Measurements from ENCODE around the gene GALNTL6.

Gene GALNTL6

GRCh38 chr4:172157946-172158345, 344.7 kb downstream of the GALNTL6 start:
- no peaks in the 10 kb centered on the region for H3K4me1 ChIP-seq (ENCODE audit: control insufficient read depth, insufficient read depth, low read length)
- H3K9me3 ChIP-seq (replicated peaks; ENCODE audit: low read length): no peaks in the 10 kb centered on the region
- peaks cover 2% of the 10 kb centered on the region for H3K27me3 ChIP-seq (ENCODE audit: control insufficient read depth, insufficient read depth, low read length)
- no peak overlapping the region for H3K4me2 ChIP-seq (ENCODE audit: low read length)
- no peaks in the 10 kb centered on the region for H3K36me3 ChIP-seq (ENCODE audit: insufficient read depth, low read length)
- no peak overlapping the region for H3K9ac ChIP-seq (ENCODE audit: low read depth, low read length)
- H3K4me3 ChIP-seq (ENCODE audit: low read length): no peak overlapping the region

- no peak overlapping the region for H3K4me2 ChIP-seq (ENCODE audit: low read length)
- H3K9ac ChIP-seq (ENCODE audit: low read depth, low read length): no peak overlapping the region
- H3K36me3 ChIP-seq (ENCODE audit: insufficient read depth, low read length): no peaks in the 10 kb centered on the region
- no peaks in the 10 kb centered on the region for H3K4me1 ChIP-seq (ENCODE audit: control insufficient read depth, insufficient read depth, low read length)
- no peaks in the 10 kb centered on the region for H3K9me3 ChIP-seq (replicated peaks; ENCODE audit: low read length)
- no peak overlapping the region for H3K4me3 ChIP-seq (ENCODE audit: low read length)
- H3K27me3 ChIP-seq (ENCODE audit: control insufficient read depth, insufficient read depth, low read length): peaks cover 2% of the 10 kb centered on the region
These were observed 350.0 kb downstream of the GALNTL6 start for GRCh38 chr4:172163215-172163614.

GRCh38 chr4:172168888-172169287, 355.7 kb downstream of the GALNTL6 start:
- Histone ChIP-seq H3K4me2 (ENCODE audit: low read length) (no peak overlapping the region), H3K4me1 (ENCODE audit: control insufficient read depth, insufficient read depth, low read length) (no peaks in the 10 kb centered on the region), H3K9ac (ENCODE audit: low read depth, low read length) (no peak overlapping the region), H3K36me3 (ENCODE audit: insufficient read depth, low read length) (no peaks in the 10 kb centered on the region), H3K9me3 (replicated peaks; ENCODE audit: low read length) (no peaks in the 10 kb centered on the region), H3K4me3 (ENCODE audit: low read length) (no peak overlapping the region), H3K27me3 (ENCODE audit: control insufficient read depth, insufficient read depth, low read length) (no peaks in the 10 kb centered on the region)

- Histone ChIP-seq H3K36me3 (ENCODE audit: insufficient read depth, low read length) (no peaks in the 10 kb centered on the region), H3K4me1 (ENCODE audit: control insufficient read depth, insufficient read depth, low read length) (no peaks in the 10 kb centered on the region), H3K9ac (ENCODE audit: low read depth, low read length) (no peak overlapping the region), H3K9me3 (replicated peaks; ENCODE audit: low read length) (no peaks in the 10 kb centered on the region), H3K4me3 (ENCODE audit: low read length) (no peak overlapping the region), H3K27me3 (ENCODE audit: control insufficient read depth, insufficient read depth, low read length) (no peaks in the 10 kb centered on the region), H3K4me2 (ENCODE audit: low read length) (no peak overlapping the region)
These were observed 356.7 kb downstream of the GALNTL6 start for GRCh38 chr4:172169871-172170270.

- H3K4me1 ChIP-seq (ENCODE audit: control insufficient read depth, insufficient read depth, low read length): no peaks in the 10 kb centered on the region
- no peak overlapping the region for H3K9ac ChIP-seq (ENCODE audit: low read depth, low read length)
- H3K4me2 ChIP-seq (ENCODE audit: low read length): no peak overlapping the region
- H3K4me3 ChIP-seq (ENCODE audit: low read length): no peak overlapping the region
- no peaks in the 10 kb centered on the region for H3K27me3 ChIP-seq (ENCODE audit: control insufficient read depth, insufficient read depth, low read length)
- no peaks in the 10 kb centered on the region for H3K9me3 ChIP-seq (replicated peaks; ENCODE audit: low read length)
- no peaks in the 10 kb centered on the region for H3K36me3 ChIP-seq (ENCODE audit: insufficient read depth, low read length)
These were observed 360.0 kb downstream of the GALNTL6 start for GRCh38 chr4:172173206-172173605.

GRCh38 chr4:172177382-172177781, 364.2 kb downstream of the GALNTL6 start:
- no peaks in the 10 kb centered on the region for H3K9me3 ChIP-seq (replicated peaks; ENCODE audit: low read length)
- no peaks in the 10 kb centered on the region for H3K36me3 ChIP-seq (ENCODE audit: insufficient read depth, low read length)
- no peak overlapping the region for H3K9ac ChIP-seq (ENCODE audit: low read depth, low read length)
- H3K4me3 ChIP-seq (ENCODE audit: low read length): no peak overlapping the region
- no peaks in the 10 kb centered on the region for H3K4me1 ChIP-seq (ENCODE audit: control insufficient read depth, insufficient read depth, low read length)
- no peak overlapping the region for H3K4me2 ChIP-seq (ENCODE audit: low read length)
- H3K27me3 ChIP-seq (ENCODE audit: control insufficient read depth, insufficient read depth, low read length): no peaks in the 10 kb centered on the region

GRCh38 chr4:172188248-172188988, 375.2 kb downstream of the GALNTL6 start:
- Histone ChIP-seq H3K9ac (ENCODE audit: low read depth, low read length) (no peak overlapping the region), H3K36me3 (ENCODE audit: insufficient read depth, low read length) (no peaks in the 10 kb centered on the region), H3K4me1 (ENCODE audit: control insufficient read depth, insufficient read depth, low read length) (no peaks in the 10 kb centered on the region), H3K27me3 (ENCODE audit: control insufficient read depth, insufficient read depth, low read length) (no peaks in the 10 kb centered on the region), H3K9me3 (replicated peaks; ENCODE audit: low read length) (no peaks in the 10 kb centered on the region), H3K4me3 (ENCODE audit: low read length) (no peak overlapping the region), H3K4me2 (ENCODE audit: low read length) (no peak overlapping the region)

- no peak overlapping the region for H3K4me3 ChIP-seq (ENCODE audit: low read length)
- no peaks in the 10 kb centered on the region for H3K4me1 ChIP-seq (ENCODE audit: control insufficient read depth, insufficient read depth, low read length)
- H3K9me3 ChIP-seq (replicated peaks; ENCODE audit: low read length): no peaks in the 10 kb centered on the region
- H3K4me2 ChIP-seq (ENCODE audit: low read length): no peak overlapping the region
- H3K36me3 ChIP-seq (ENCODE audit: insufficient read depth, low read length): no peaks in the 10 kb centered on the region
- H3K9ac ChIP-seq (ENCODE audit: low read depth, low read length): no peak overlapping the region
- H3K27me3 ChIP-seq (ENCODE audit: control insufficient read depth, insufficient read depth, low read length): no peaks in the 10 kb centered on the region
These were observed 389.4 kb downstream of the GALNTL6 start for GRCh38 chr4:172202480-172203076.

- H3K9ac ChIP-seq (ENCODE audit: low read depth, low read length): no peak overlapping the region
- H3K4me1 ChIP-seq (ENCODE audit: control insufficient read depth, insufficient read depth, low read length): no peaks in the 10 kb centered on the region
- no peak overlapping the region for H3K4me3 ChIP-seq (ENCODE audit: low read length)
- H3K27me3 ChIP-seq (ENCODE audit: control insufficient read depth, insufficient read depth, low read length): no peaks in the 10 kb centered on the region
- no peaks in the 10 kb centered on the region for H3K36me3 ChIP-seq (ENCODE audit: insufficient read depth, low read length)
- H3K4me2 ChIP-seq (ENCODE audit: low read length): no peak overlapping the region
- H3K9me3 ChIP-seq (replicated peaks; ENCODE audit: low read length): no peaks in the 10 kb centered on the region
These were observed 394.1 kb downstream of the GALNTL6 start for GRCh38 chr4:172207258-172207657.

GRCh38 chr4:172207886-172208285, 394.7 kb downstream of the GALNTL6 start:
- Histone ChIP-seq H3K36me3 (ENCODE audit: insufficient read depth, low read length) (no peaks in the 10 kb centered on the region), H3K27me3 (ENCODE audit: control insufficient read depth, insufficient read depth, low read length) (no peaks in the 10 kb centered on the region), H3K4me2 (ENCODE audit: low read length) (no peak overlapping the region), H3K9me3 (replicated peaks; ENCODE audit: low read length) (no peaks in the 10 kb centered on the region), H3K9ac (ENCODE audit: low read depth, low read length) (no peak overlapping the region), H3K4me1 (ENCODE audit: control insufficient read depth, insufficient read depth, low read length) (no peaks in the 10 kb centered on the region), H3K4me3 (ENCODE audit: low read length) (no peak overlapping the region)

GRCh38 chr4:172220679-172221078, 407.5 kb downstream of the GALNTL6 start:
- Histone ChIP-seq H3K36me3 (ENCODE audit: insufficient read depth, low read length) (no peaks in the 10 kb centered on the region), H3K4me1 (ENCODE audit: control insufficient read depth, insufficient read depth, low read length) (no peaks in the 10 kb centered on the region), H3K4me3 (ENCODE audit: low read length) (no peak overlapping the region), H3K27me3 (ENCODE audit: control insufficient read depth, insufficient read depth, low read length) (no peaks in the 10 kb centered on the region), H3K9ac (ENCODE audit: low read depth, low read length) (no peak overlapping the region), H3K9me3 (replicated peaks; ENCODE audit: low read length) (no peaks in the 10 kb centered on the region), H3K4me2 (ENCODE audit: low read length) (no peak overlapping the region)

- H3K4me3 ChIP-seq (ENCODE audit: low read length): no peak overlapping the region
- no peaks in the 10 kb centered on the region for H3K36me3 ChIP-seq (ENCODE audit: insufficient read depth, low read length)
- no peak overlapping the region for H3K4me2 ChIP-seq (ENCODE audit: low read length)
- H3K27me3 ChIP-seq (ENCODE audit: control insufficient read depth, insufficient read depth, low read length): no peaks in the 10 kb centered on the region
- no peaks in the 10 kb centered on the region for H3K4me1 ChIP-seq (ENCODE audit: control insufficient read depth, insufficient read depth, low read length)
- no peaks in the 10 kb centered on the region for H3K9me3 ChIP-seq (replicated peaks; ENCODE audit: low read length)
- no peak overlapping the region for H3K9ac ChIP-seq (ENCODE audit: low read depth, low read length)
These were observed 412.3 kb downstream of the GALNTL6 start for GRCh38 chr4:172225457-172225856.

Data from skeletal muscle satellite cell (primary cell).